Skeletal muscle satellite cell (primary cell): Measurements from ENCODE around the gene EGFL8.
"Not testable (repeated sequence)": the region's sequence is repeated elsewhere in the genome, so short reads cannot be mapped to it uniquely, and the experiment has no call there.

Experiments used
- H3K27me3 ChIP-seq: 2 replicates; pipeline ENCODE4 v1.7.0; 2013; ENCODE audit warnings: low read length; ENCODE audit not compliant: control insufficient read depth, insufficient read depth
- H3K36me3 ChIP-seq: 2 replicates; pipeline ENCODE4 v1.7.0; 2013; ENCODE audit warnings: mild to moderate bottlenecking, control low read depth, low read length; ENCODE audit not compliant: insufficient read depth
- H3K4me1 ChIP-seq: 2 replicates; pipeline ENCODE4 v1.7.0; 2013; ENCODE audit warnings: low read length; ENCODE audit not compliant: control insufficient read depth, insufficient read depth
- H3K4me2 ChIP-seq: 2 replicates; pipeline ENCODE4 v1.7.0; 2013; ENCODE audit warnings: mild to moderate bottlenecking, low read length
- H3K4me3 ChIP-seq: 2 replicates; pipeline ENCODE4 v1.7.0; 2013; ENCODE audit warnings: low read length
- H3K9ac ChIP-seq: 2 replicates; pipeline ENCODE4 v1.7.0; 2013; ENCODE audit warnings: mild to moderate bottlenecking, low read depth, low read length, moderate library complexity
- H3K9me3 ChIP-seq: replicated peaks from 2 replicates; pipeline ENCODE4 v1.7.0; 2013; ENCODE audit warnings: mild to moderate bottlenecking, control low read depth, low read length

EGFL8 gene

GRCh38 chr6:32181148-32181702 lies 16.8 kb downstream of the EGFL8 start:
- Histone ChIP-seq H3K36me3 (peaks cover 22% of the 10 kb centered on the region), H3K9me3 (no peaks in the 10 kb centered on the region), H3K4me3 (no peak overlapping the region), H3K9ac (no peak overlapping the region), H3K4me2 (no peak overlapping the region), H3K4me1 (peaks cover 25% of the 10 kb centered on the region), H3K27me3 (no peaks in the 10 kb centered on the region)

GRCh38 chr6:32181915-32182529 lies 17.6 kb downstream of the EGFL8 start:
- Histone ChIP-seq H3K9ac (no peak overlapping the region), H3K36me3 (peaks cover 30% of the 10 kb centered on the region), H3K4me3 (no peak overlapping the region), H3K4me1 (peaks cover 17% of the 10 kb centered on the region), H3K4me2 (no peak overlapping the region), H3K9me3 (no peaks in the 10 kb centered on the region), H3K27me3 (no peaks in the 10 kb centered on the region)

GRCh38 chr6:32182555-32182981 lies 18.2 kb downstream of the EGFL8 start:
- Histone ChIP-seq H3K4me3 (no peak overlapping the region), H3K4me1 (peaks cover 15% of the 10 kb centered on the region), H3K9me3 (no peaks in the 10 kb centered on the region), H3K9ac (no peak overlapping the region), H3K27me3 (no peaks in the 10 kb centered on the region), H3K4me2 (no peak overlapping the region), H3K36me3 (peaks cover 36% of the 10 kb centered on the region)

- no peaks in the 10 kb centered on the region for H3K9me3 ChIP-seq
- no peaks in the 10 kb centered on the region for H3K27me3 ChIP-seq
- H3K9ac ChIP-seq, result no peak overlapping the region
- no peak overlapping the region for H3K4me2 ChIP-seq
- peaks cover 20% of the 10 kb centered on the region for H3K4me1 ChIP-seq
- peaks cover 40% of the 10 kb centered on the region for H3K36me3 ChIP-seq
- no peak overlapping the region for H3K4me3 ChIP-seq
These were observed 18.6 kb downstream of the EGFL8 start for GRCh38 chr6:32183030-32183429.

- Histone ChIP-seq H3K9me3 (no peaks in the 10 kb centered on the region), H3K4me1 (peaks cover 24% of the 10 kb centered on the region), H3K4me2 (no peak overlapping the region), H3K4me3 (no peak overlapping the region), H3K9ac (no peak overlapping the region), H3K36me3 (peaks cover 41% of the 10 kb centered on the region), H3K27me3 (no peaks in the 10 kb centered on the region)
These were observed 19.2 kb downstream of the EGFL8 start for GRCh38 chr6:32183483-32184083.

GRCh38 chr6:32184084-32184640 lies 19.8 kb downstream of the EGFL8 start, which contains the start of gene AGER:
Gene AGER (minus strand): TSS chr6:32184253. CDS start chr6:32184222, 31 bp downstream.
- Histone ChIP-seq H3K9ac (no peak within 1 kb of the TSS), H3K4me1 (peaks cover 25% of the 10 kb centered on the region), H3K9me3 (no peaks in the 10 kb centered on the region), H3K4me3 (no peak within 1 kb of the TSS), H3K4me2 (no peak within 1 kb of the TSS), H3K36me3 (peaks cover 41% of the 10 kb centered on the region), H3K27me3 (no peaks in the 10 kb centered on the region)

GRCh38 chr6:32185681-32186131 lies 21.3 kb downstream of the EGFL8 start:
- not testable (repeated sequence) for H3K9me3 ChIP-seq, H3K27me3 ChIP-seq, H3K4me3 ChIP-seq
- peaks cover 27% of the 10 kb centered on the region for H3K4me1 ChIP-seq
- peak overlapping the region; percentile 39 for H3K4me2 ChIP-seq
- peaks cover 41% of the 10 kb centered on the region for H3K36me3 ChIP-seq
- peak overlapping the region; percentile 47 for H3K9ac ChIP-seq

GRCh38 chr6:32186151-32186840 lies 21.9 kb downstream of the EGFL8 start:
- Histone ChIP-seq H3K36me3 (peaks cover 41% of the 10 kb centered on the region), H3K4me1 (peaks cover 31% of the 10 kb centered on the region), H3K4me2 (peak overlapping the region; percentile 39)
- H3K4me3 ChIP-seq, H3K27me3 ChIP-seq, H3K9ac ChIP-seq, H3K9me3 ChIP-seq: not testable (repeated sequence)

GRCh38 chr6:32187009-32187709 lies 22.8 kb downstream of the EGFL8 start:
- Histone ChIP-seq H3K36me3 (peaks cover 41% of the 10 kb centered on the region), H3K9ac (no peak overlapping the region), H3K4me2 (peak overlapping the region; percentile 96), H3K4me1 (peaks cover 31% of the 10 kb centered on the region), H3K9me3 (no peaks in the 10 kb centered on the region), H3K4me3 (no peak overlapping the region), H3K27me3 (no peaks in the 10 kb centered on the region)

- Histone ChIP-seq H3K4me3 (peak overlapping the region; percentile 68), H3K9ac (peak overlapping the region; percentile 93), H3K4me2 (peak overlapping the region; percentile 96), H3K4me1 (peaks cover 35% of the 10 kb centered on the region), H3K36me3 (peaks cover 36% of the 10 kb centered on the region)
- not testable (repeated sequence) for H3K9me3 ChIP-seq, H3K27me3 ChIP-seq
These were observed 23.5 kb downstream of the EGFL8 start for GRCh38 chr6:32187725-32188380.
